ENCODE data around the gene FBXL7. TPM values are rescaled to one million over a fixed set of nuclear protein-coding genes. Genes with fewer than 3 reads are reported as not detected.
"Not testable (repeated sequence)": the region's sequence is repeated elsewhere in the genome, so short reads cannot be mapped to it uniquely, and the experiment has no call there.

Gene FBXL7
- total RNA-seq, 1 donor from 2014 or later = 30.4 TPM

DNA sequence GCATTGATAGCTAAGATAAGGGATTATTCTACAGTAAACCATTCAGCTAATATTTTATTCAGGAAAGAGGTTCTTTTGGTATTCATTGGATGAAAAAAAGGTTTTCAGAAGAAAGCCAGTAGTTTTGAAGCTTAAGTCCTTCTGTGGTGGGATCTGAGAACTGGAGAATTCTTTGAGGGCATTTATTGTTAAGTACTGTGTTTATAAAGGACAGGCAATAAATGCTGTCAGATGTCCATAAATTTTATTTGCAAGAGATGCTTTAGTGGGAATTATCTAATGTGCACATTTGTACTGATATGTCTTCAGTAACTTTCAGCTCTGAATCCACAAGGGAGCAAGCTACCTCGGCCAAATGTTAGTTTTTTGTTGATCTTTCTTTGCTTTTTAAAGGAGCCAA, 358.3 kb downstream of the FBXL7 start:
- DNase-seq (ENCODE audit: low spot score in 2 of 2) = no peak
- Histone ChIP-seq H3K9me3 (no peaks in the 10 kb centered on the region), H3K27me3 (no peaks in the 10 kb centered on the region), H3K4me3 (no peak overlapping the region), H3K36me3 (no peaks in the 10 kb centered on the region), H3K4me1 (no peaks in the 10 kb centered on the region), H3K27ac (no peak overlapping the region)
- TF ChIP-seq CTCF (IDR thresholded peaks at IDR 0.05) = no peak
- intact Hi-C loops (cut with DNase I) = no loop called here

- intact Hi-C loops (cut with DNase I) = no loop called here
- Histone ChIP-seq H3K4me3 (no peak overlapping the region), H3K9me3 (no peaks in the 10 kb centered on the region), H3K27ac (no peak overlapping the region), H3K36me3 (no peaks in the 10 kb centered on the region), H3K27me3 (no peaks in the 10 kb centered on the region), H3K4me1 (no peaks in the 10 kb centered on the region)
- TF ChIP-seq CTCF (IDR thresholded peaks at IDR 0.05) = no peak
- no peak for DNase-seq (ENCODE audit: low spot score in 2 of 2)
Observed at GRCh38 chr5:15864536-15865215, 364.7 kb downstream of the FBXL7 start.

GRCh38 chr5:15872259-15872658, 372.3 kb downstream of the FBXL7 start:
- H3K27ac ChIP-seq; H3K9me3 ChIP-seq; DNase-seq (ENCODE audit: low spot score in 2 of 2); H3K4me1 ChIP-seq; H3K27me3 ChIP-seq; H3K36me3 ChIP-seq; H3K4me3 ChIP-seq; intact Hi-C loops (cut with DNase I): not testable (repeated sequence)

DNA sequence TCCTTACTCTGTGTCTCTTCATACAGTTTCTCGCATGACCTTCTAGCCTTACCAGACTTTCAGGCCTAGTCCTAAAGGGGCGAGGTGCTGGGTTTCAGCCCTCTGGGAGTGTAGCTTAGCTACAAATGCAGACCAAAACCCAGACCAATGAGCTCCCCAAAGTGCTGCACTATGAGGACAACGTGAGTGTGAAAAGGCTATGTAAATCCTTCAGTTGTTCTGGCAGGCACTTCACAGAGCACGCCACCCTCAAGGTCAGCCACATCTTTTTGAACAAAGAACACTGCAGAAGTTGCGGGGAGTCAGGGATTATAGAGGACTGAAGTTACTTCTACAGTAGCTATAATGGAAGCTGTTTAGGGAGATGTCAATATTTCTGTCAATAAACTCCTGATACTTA, 377.9 kb downstream of the FBXL7 start:
- no peaks in the 10 kb centered on the region for H3K36me3 ChIP-seq
- H3K27me3 ChIP-seq = no peaks in the 10 kb centered on the region
- H3K27ac ChIP-seq = no peak overlapping the region
- DNase-seq (ENCODE audit: low spot score in 2 of 2) = no peak
- H3K9me3 ChIP-seq = no peaks in the 10 kb centered on the region
- intact Hi-C loops (cut with DNase I) = no loop called here
- H3K4me1 ChIP-seq = peaks cover 0 to 7% of the 10 kb centered on the region in 2 donors
- TF ChIP-seq CTCF (IDR thresholded peaks at IDR 0.05) = no peak
- H3K4me3 ChIP-seq = no peak overlapping the region

DNA sequence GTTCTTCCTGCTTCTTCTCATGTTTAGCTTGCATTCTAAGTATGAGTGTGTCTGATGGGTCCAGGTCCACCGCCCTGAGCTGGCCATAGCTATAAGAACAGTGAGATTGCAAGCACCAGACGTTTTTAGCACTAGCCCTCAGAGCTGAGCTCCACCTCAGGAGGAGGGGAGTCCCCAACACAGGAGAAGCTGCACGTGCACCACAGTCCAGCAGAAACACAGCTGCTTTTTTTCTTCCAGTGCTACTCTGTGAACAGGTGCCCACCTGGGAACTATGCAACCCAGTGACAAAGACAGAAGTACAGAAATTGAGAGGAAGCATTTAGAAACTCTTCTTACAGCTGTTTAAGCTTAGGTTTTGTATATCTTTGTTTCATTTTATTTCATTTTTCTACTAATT, 380.2 kb downstream of the FBXL7 start:
- TF ChIP-seq CTCF (IDR thresholded peaks at IDR 0.05) = no peak
- intact Hi-C loops (cut with DNase I) = no loop called here
- no peak for DNase-seq (ENCODE audit: low spot score in 2 of 2)
- Histone ChIP-seq H3K9me3 (no peaks in the 10 kb centered on the region), H3K4me1 (peaks cover 0 to 7% of the 10 kb centered on the region in 2 donors), H3K27ac (no peak overlapping the region), H3K4me3 (no peak overlapping the region), H3K36me3 (no peaks in the 10 kb centered on the region), H3K27me3 (no peaks in the 10 kb centered on the region)

DNA sequence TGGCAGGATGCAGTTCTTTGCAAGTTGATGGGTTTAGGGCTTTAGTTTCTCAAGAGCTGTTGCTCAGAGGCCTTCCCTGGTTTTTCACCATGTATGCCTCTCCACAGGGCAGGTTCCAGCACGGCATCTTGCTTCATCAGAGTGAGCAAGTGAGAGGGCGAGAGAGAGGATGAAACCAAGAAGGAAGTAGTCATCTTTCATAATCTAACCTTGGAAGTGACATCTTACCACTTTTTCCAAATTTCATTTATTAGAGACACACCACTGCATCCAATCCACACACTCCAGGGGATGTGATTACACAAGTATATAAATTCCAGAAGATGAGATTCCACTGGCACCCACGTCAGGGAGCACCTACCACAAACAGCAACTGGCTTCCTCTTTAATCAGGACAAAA, 385.2 kb downstream of the FBXL7 start:
- no peak for DNase-seq (ENCODE audit: low spot score in 2 of 2)
- TF ChIP-seq CTCF (IDR thresholded peaks at IDR 0.05) = no peak
- H3K9me3 ChIP-seq = no peaks in the 10 kb centered on the region

More for the DNA sequence above, 385.2 kb downstream of the FBXL7 start:
- intact Hi-C loops (cut with DNase I) = no loop called here
- H3K4me3 ChIP-seq = no peak overlapping the region
- peaks cover 0 to 2% of the 10 kb centered on the region in 2 donors for H3K4me1 ChIP-seq
- H3K27me3 ChIP-seq = no peaks in the 10 kb centered on the region
- H3K36me3 ChIP-seq = no peaks in the 10 kb centered on the region
- no peak overlapping the region for H3K27ac ChIP-seq

All from ascending aorta (tissue), 2 donors.